ENCODE data around the gene ELAVL2.

ELAVL2 gene

DNA sequence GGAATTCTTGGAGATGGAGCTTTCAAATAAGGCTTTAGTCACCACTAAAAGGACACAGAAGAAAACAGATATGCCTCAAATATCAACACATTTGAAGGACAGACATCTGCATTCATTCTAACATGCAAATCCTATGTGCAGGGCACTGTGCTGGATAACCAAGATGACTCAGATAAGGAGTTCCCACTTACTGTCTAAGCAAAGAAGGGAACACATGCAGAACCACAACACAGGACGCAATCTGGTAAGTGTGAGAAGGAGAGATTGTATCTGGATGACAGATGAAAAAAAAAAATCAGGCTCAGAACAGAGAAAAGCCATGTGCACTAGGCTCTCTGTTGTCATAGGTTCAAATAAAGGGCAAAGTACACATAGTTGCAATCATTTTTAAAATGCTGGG lies 42.5 kb downstream of the ELAVL2 start:
- no peak overlapping the region for H3K4me3 ChIP-seq (ENCODE audit: low read depth, low read length)
- DNase-seq (ENCODE audit: low read depth): no peak
- TF ChIP-seq, protein P1, sequence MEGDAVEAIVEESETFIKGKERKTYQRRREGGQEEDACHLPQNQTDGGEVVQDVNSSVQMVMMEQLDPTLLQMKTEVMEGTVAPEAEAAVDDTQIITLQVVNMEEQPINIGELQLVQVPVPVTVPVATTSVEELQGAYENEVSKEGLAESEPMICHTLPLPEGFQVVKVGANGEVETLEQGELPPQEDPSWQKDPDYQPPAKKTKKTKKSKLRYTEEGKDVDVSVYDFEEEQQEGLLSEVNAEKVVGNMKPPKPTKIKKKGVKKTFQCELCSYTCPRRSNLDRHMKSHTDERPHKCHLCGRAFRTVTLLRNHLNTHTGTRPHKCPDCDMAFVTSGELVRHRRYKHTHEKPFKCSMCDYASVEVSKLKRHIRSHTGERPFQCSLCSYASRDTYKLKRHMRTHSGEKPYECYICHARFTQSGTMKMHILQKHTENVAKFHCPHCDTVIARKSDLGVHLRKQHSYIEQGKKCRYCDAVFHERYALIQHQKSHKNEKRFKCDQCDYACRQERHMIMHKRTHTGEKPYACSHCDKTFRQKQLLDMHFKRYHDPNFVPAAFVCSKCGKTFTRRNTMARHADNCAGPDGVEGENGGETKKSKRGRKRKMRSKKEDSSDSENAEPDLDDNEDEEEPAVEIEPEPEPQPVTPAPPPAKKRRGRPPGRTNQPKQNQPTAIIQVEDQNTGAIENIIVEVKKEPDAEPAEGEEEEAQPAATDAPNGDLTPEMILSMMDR (IDR thresholded peaks at IDR 0.05; ENCODE audit: insufficient read depth, low read depth, low read length, missing control alignments): no peak

DNA sequence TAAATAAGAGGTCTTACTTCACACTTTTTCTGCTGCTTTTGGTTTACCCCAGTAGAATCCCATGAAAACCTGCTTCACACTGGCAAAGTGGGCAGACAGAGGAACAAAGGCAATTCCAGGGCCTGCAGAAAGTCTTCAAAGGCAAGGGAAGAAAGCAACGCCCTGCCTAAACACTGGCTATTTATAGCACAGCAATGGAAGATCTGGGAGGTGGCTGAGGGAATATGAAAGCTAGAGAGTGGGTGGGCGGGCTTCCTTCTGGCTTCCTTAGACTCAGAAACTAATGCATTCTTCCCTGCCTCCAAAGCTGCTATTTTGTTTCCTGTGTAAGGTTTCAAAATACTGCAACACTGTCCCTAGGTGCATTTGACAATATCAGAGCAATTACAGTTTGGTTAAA lies 46.8 kb downstream of the ELAVL2 start:
- TF ChIP-seq, protein P1 (IDR thresholded peaks at IDR 0.05; ENCODE audit: insufficient read depth, low read depth, low read length, missing control alignments): no peak
- DNase-seq (ENCODE audit: low read depth): no peak
- no peak overlapping the region for H3K4me3 ChIP-seq (ENCODE audit: low read depth, low read length)

DNA sequence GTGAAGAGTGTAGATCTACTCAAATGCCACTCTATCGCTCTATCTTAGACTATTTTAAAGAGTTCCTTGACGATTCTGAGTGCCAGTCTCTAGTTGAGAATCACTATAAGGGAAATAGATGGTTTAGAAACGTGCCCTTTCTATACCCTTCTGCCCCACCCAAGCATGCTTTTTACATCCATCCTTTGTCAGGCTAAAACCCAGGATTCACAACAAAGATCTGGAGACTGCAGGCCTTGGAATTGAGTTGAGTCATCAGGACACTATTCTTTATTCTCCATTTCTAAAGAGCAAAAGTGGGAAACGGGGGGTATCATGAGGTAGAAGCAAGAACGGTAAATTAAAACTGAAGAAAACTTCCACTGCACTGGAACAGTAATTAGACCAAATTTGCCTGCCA lies 48.7 kb downstream of the ELAVL2 start:
- TF ChIP-seq, protein P1 (IDR thresholded peaks at IDR 0.05; ENCODE audit: insufficient read depth, low read depth, low read length, missing control alignments): no peak
- no peak for DNase-seq (ENCODE audit: low read depth)
- no peak overlapping the region for H3K4me3 ChIP-seq (ENCODE audit: low read depth, low read length)

DNA sequence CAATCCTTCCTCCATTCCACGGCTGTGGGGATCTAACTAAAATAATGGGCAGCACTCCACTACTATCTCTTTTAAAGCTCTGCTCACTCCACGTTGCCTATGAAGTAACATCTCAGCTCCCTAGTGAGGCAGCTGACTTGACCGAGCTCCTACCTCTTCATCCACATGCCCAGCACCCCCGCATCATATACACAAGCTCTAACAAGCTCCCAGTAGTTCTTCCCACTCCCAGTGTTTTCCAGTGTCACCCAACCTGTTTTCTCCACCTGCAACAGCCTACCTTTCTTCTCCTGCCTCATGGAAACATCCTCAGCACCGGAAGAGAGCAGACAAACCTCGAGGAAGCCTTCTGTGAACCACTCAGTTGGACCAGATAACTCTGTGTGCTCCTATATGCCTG lies 50.5 kb downstream of the ELAVL2 start:
- TF ChIP-seq, protein P1 (IDR thresholded peaks at IDR 0.05; ENCODE audit: insufficient read depth, low read depth, low read length, missing control alignments): no peak
- DNase-seq (ENCODE audit: low read depth): no peak
- no peak overlapping the region for H3K4me3 ChIP-seq (ENCODE audit: low read depth, low read length)

DNA sequence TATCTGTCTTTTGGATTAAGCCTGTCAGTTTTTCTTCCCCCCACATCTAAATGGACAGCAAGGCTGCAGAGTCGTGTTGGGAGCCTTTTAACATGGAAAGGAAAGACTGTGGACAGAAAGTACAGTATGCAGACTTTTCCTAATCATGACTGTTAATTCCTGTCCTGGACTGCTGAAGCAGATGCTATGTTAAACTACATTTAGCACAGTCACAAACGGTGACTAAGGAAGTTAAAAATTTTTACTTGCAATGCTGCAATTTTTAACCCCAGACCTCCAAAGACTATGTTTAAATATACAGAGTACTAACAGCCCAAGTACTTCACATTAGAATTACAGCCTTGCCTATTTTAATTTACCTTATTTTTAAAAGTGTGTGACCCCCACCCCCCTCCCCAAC lies 51.8 kb downstream of the ELAVL2 start:
- no peak overlapping the region for H3K4me3 ChIP-seq (ENCODE audit: low read depth, low read length)
- TF ChIP-seq, protein P1 (IDR thresholded peaks at IDR 0.05; ENCODE audit: insufficient read depth, low read depth, low read length, missing control alignments): no peak
- no peak for DNase-seq (ENCODE audit: low read depth)

DNA sequence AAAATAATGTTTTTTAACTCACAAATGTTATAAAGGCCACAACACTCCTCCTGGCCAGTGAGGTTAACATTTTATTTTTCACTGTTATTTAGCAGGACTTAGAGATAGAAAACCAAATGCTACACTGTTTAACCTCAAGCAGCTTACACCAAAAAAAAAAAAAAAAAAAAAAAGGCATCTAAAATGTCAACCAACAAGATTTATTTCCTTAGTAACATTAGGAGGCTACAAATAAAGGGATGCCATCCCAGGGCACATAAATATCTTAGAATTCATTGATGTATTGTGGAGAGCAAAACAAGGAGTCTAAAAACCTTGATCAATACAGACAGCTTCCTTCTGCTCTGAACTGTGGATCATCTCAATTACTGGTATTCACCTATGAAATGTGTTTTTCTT lies 53.7 kb downstream of the ELAVL2 start:
- DNase-seq (ENCODE audit: low read depth): no peak
- TF ChIP-seq, protein P1 (IDR thresholded peaks at IDR 0.05; ENCODE audit: insufficient read depth, low read depth, low read length, missing control alignments): no peak
- H3K4me3 ChIP-seq (ENCODE audit: low read depth, low read length): no peak overlapping the region

DNA sequence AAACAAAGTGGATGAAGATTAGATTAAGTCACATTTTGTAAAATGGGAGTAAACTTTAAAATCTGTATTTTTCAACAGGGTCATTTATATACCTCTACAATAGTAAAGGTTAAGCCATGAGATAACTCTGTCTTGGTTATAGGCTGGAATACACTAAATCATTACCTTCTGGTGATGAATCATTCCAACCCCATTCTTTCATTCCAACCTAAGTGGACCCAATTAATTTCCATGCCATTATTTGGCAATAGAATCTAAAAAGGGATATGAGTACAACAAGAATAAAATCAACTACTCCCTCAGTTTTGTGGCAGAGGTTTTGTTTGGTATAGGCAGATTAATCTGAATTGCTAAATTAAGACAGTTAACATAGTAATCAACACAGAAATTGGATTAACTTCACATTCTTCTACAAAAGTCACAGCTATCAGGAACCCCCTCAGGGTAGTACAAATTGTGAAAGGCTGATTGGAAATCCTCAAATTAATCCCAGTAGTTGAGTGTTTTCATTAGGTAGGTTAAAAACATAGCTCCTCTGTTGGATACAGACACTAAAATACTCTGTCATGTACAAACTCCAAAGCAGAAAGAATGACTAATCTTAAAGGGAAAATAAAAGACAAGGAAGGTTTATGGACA lies 54.2 kb downstream of the ELAVL2 start:
- no peak for DNase-seq (ENCODE audit: low read depth)
- TF ChIP-seq, protein P1 (IDR thresholded peaks at IDR 0.05; ENCODE audit: insufficient read depth, low read depth, low read length, missing control alignments): no peak

More for the DNA sequence above, 54.2 kb downstream of the ELAVL2 start:
- H3K4me3 ChIP-seq (ENCODE audit: low read depth, low read length): no peak overlapping the region

Data from GM12865 (cell line).